Measurements from ENCODE around the gene MAP3K5.

- TF ChIP-seq POLR2AphosphoS5 (IDR thresholded peaks at IDR 0.05): no peak
- TF ChIP-seq, protein P1, sequence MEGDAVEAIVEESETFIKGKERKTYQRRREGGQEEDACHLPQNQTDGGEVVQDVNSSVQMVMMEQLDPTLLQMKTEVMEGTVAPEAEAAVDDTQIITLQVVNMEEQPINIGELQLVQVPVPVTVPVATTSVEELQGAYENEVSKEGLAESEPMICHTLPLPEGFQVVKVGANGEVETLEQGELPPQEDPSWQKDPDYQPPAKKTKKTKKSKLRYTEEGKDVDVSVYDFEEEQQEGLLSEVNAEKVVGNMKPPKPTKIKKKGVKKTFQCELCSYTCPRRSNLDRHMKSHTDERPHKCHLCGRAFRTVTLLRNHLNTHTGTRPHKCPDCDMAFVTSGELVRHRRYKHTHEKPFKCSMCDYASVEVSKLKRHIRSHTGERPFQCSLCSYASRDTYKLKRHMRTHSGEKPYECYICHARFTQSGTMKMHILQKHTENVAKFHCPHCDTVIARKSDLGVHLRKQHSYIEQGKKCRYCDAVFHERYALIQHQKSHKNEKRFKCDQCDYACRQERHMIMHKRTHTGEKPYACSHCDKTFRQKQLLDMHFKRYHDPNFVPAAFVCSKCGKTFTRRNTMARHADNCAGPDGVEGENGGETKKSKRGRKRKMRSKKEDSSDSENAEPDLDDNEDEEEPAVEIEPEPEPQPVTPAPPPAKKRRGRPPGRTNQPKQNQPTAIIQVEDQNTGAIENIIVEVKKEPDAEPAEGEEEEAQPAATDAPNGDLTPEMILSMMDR (IDR thresholded peaks at IDR 0.05): no peak
These were observed 184.9 kb downstream of the MAP3K5 start for GRCh38 chr6:136607204-136607931.

Measured in sigmoid colon (tissue), 4 donors.